Heart left ventricle (tissue), 13 donors: ENCODE results near the gene RBM20.

Experiments used
- POLR2A ChIP-seq, 2 donors: fragments of 450-650 bp; IDR thresholded peaks; one replicate each; pipeline ENCODE4 v1.6.1; 2017; ENCODE audit warnings: antibody characterized with exemption in 2 of 2, mild to moderate bottlenecking in 2 of 2, moderate library complexity in 2 of 2
- TF ChIP-seq, protein P1 (sequence below), 12 donors: fragments of 200-600 bp; sonication (generic) in 4 of 12; IDR thresholded peaks; one replicate each; pipeline versions ENCODE4 v1.5.0 to v1.8.0; 2018 to 2022; ENCODE audit warnings: antibody characterized with exemption in 12 of 12, mild to moderate bottlenecking in 5 of 12
- donor health status: ischemic (EF 13 %, LVEDD 7.1; RV severe dilation, severe dysfunction).
- donor health status: DM: no; HTN: yes; CAD: no.
- donor health status: DM: no; HTN: no; CAD: no.
- donor health status: ischemic (EF 25% LVEDD 6.9; RV normal size, moderate dysfunction).
- donor health status: ischemic (EF 25% LVEDD 5.7; RV mildly dilated, moderate dysfunction).
- donor health status: ischemic (EF 35%, LVEDD 5.7; RV mildly dilated, moderate dysfunction).
- donor health status: nonischemic (EF 11% LVEDD 7.7; RV severe dilation, severe dysfunction).
- donor health status: DM: yes; HTN: yes; CAD: no.
- donor health status: PGD.
- donor health status: ischemic (EF 29% LVEDD 5.4; RV normal size, mild dysfunction).
- donor health status: nonischemic (EF 23%, LVEDD 6.1; RV moderate dilation, normal function).

DNA sequence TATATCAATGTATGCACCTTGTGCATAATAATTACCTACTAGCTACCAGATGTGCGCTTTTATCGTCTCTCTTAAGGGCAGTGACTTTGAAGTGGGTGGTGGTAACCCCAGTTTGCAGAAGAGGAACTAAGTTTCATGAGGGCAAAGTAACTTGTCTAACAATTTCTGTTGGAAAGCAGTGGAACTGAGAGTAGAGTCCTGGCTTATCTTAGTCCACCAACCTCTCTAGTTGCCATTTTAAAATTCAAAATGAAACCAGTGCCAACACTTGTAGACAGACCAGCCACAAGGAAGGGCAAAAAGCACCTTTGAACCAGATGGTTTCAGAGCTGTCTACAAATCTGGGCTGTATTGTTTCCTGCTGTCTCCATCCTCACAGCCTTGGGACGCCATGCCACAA lies 32.0 kb upstream of the RBM20 start:
- TF ChIP-seq, protein P1, sequence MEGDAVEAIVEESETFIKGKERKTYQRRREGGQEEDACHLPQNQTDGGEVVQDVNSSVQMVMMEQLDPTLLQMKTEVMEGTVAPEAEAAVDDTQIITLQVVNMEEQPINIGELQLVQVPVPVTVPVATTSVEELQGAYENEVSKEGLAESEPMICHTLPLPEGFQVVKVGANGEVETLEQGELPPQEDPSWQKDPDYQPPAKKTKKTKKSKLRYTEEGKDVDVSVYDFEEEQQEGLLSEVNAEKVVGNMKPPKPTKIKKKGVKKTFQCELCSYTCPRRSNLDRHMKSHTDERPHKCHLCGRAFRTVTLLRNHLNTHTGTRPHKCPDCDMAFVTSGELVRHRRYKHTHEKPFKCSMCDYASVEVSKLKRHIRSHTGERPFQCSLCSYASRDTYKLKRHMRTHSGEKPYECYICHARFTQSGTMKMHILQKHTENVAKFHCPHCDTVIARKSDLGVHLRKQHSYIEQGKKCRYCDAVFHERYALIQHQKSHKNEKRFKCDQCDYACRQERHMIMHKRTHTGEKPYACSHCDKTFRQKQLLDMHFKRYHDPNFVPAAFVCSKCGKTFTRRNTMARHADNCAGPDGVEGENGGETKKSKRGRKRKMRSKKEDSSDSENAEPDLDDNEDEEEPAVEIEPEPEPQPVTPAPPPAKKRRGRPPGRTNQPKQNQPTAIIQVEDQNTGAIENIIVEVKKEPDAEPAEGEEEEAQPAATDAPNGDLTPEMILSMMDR (IDR thresholded peaks at IDR 0.05), result no peak
- no peak for TF ChIP-seq POLR2A (IDR thresholded peaks at IDR 0.05)
